Neural crest cell (in vitro differentiated cells): Measurements from ENCODE around the gene SLC17A7. TPM values are rescaled to one million over a fixed set of nuclear protein-coding genes. Genes with fewer than 3 reads are reported as not detected.
"Not testable (repeated sequence)": the region's sequence is repeated elsewhere in the genome, so short reads cannot be mapped to it uniquely, and the experiment has no call there.

ENCODE experiments used
- DNase-seq: peaks from one replicate; pipeline ENCODE4 v3.0.0; 2021; ENCODE audit warnings: low read depth, mixed read lengths, low spot score
- H3K27ac Mint-ChIP-seq: one replicate; pipeline ENCODE4 v1.8.0; 2021; ENCODE audit warnings: mild to moderate bottlenecking, mixed read lengths; ENCODE audit not compliant: unreplicated experiment
- H3K27me3 Mint-ChIP-seq: 2 replicates; pipeline ENCODE4 v1.8.0; 2021; ENCODE audit warnings: low read depth, mild to moderate bottlenecking, mixed read lengths
- H3K36me3 Mint-ChIP-seq: 2 replicates; pipeline ENCODE4 v1.8.0; 2021; ENCODE audit warnings: low read depth, mild to moderate bottlenecking, mixed read lengths
- H3K4me1 Mint-ChIP-seq: 2 replicates; pipeline ENCODE4 v1.8.0; 2021; ENCODE audit warnings: mixed read lengths
- H3K4me3 Mint-ChIP-seq: one replicate; pipeline ENCODE4 v1.8.0; 2021; ENCODE audit warnings: mild to moderate bottlenecking, mixed read lengths
- H3K9me3 Mint-ChIP-seq: 2 replicates; pipeline ENCODE4 v1.8.0; 2021; ENCODE audit warnings: mixed read lengths
- total RNA-seq: library from RNA; stranded (reverse); gene quantifications from 2 replicates; pipeline ENCODE4 v1.2.1, GENCODE V29; 2021
- TF ChIP-seq, protein P1 (sequence below): fragments of 200-600 bp; sonication (generic); conservative IDR thresholded peaks from 2 replicates; pipeline ENCODE4 v1.5.0; 2021; ENCODE audit warnings: antibody characterized with exemption, mild to moderate bottlenecking

SLC17A7 gene
- total RNA-seq, 1 donor from 2014 or later = 0.23 TPM

DNA sequence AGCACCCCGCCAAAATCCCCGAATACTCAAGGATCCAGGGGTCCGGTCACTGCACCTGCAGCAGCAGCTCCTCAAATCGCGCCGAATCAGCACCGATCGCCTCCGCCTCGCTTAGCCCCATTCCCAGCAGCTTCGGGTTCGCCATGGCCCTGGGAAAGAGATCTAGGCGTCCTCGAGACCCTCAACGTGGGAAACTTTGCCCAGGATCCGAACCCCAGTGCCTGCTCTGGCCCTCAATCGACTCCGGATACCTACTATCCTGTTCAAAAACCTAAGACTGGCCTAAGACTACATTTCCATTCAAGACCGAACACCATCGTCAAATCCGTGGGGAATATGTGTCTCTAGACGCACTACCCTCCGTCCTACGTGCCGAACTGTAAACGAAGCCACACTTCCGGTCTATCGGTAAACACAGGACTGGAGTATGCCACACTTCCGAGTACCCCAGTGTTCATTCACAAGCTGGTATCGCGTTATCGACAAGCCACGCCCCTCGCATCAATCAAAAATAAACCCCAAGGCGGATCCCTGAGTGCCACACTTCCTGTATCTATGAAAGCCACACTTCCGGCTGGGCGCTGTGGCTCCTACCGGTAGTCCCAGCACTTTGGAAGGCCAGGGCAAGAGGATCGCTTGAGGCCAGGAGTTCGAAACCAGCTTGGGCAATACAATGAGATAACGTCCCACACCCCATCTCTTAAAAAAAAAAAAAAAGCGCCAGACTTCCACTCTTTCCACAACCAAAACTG lies 10.3 kb upstream of the SLC17A7 start, which contains the start of gene PIH1D1:
Gene PIH1D1 (minus strand): TSS at position 385 of the 752 bp plus-strand sequence. CDS start 240 bp downstream, at position 145.
- H3K36me3 Mint-ChIP-seq = peaks cover 6% of the 10 kb centered on the region
- H3K4me3 Mint-ChIP-seq = peak within 1 kb of the TSS; percentile 93
- H3K9me3 Mint-ChIP-seq = no peaks in the 10 kb centered on the region
- TF ChIP-seq, protein P1, sequence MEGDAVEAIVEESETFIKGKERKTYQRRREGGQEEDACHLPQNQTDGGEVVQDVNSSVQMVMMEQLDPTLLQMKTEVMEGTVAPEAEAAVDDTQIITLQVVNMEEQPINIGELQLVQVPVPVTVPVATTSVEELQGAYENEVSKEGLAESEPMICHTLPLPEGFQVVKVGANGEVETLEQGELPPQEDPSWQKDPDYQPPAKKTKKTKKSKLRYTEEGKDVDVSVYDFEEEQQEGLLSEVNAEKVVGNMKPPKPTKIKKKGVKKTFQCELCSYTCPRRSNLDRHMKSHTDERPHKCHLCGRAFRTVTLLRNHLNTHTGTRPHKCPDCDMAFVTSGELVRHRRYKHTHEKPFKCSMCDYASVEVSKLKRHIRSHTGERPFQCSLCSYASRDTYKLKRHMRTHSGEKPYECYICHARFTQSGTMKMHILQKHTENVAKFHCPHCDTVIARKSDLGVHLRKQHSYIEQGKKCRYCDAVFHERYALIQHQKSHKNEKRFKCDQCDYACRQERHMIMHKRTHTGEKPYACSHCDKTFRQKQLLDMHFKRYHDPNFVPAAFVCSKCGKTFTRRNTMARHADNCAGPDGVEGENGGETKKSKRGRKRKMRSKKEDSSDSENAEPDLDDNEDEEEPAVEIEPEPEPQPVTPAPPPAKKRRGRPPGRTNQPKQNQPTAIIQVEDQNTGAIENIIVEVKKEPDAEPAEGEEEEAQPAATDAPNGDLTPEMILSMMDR = peak; percentile 42
- peaks cover 32% of the 10 kb centered on the region for H3K4me1 Mint-ChIP-seq
- peak; percentile 90 for DNase-seq
- H3K27me3 Mint-ChIP-seq = peaks cover 5% of the 10 kb centered on the region
- peak within 1 kb of the TSS; percentile 97 for H3K27ac Mint-ChIP-seq

DNA sequence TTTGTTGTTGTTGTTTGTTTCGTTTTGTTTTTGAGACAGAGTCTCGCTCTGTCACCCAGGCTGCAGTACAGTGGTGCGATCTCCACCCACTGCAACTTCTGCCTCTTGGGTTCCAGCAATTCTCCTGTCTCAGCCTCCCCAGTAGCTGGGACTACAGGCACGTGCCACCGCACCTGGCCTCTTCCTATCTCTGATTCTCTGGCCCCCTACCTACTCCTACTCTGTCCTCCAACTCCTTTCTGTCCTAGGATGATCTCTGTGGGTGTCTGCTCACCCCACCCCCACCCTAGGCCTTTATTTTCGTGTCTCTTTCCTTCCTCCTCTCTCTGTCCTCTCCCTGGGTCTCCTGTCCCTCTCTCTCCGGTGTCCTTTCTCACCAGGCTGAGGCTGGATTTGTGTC lies 9.1 kb upstream of the SLC17A7 start:
- no peak for DNase-seq
- peaks cover 5% of the 10 kb centered on the region for H3K27me3 Mint-ChIP-seq
- TF ChIP-seq, protein P1 = no peak
- peaks cover 27% of the 10 kb centered on the region for H3K4me1 Mint-ChIP-seq
- H3K36me3 Mint-ChIP-seq = peaks cover 3% of the 10 kb centered on the region
- no peaks in the 10 kb centered on the region for H3K9me3 Mint-ChIP-seq
- H3K27ac Mint-ChIP-seq = peak overlapping the region; percentile 90
- H3K4me3 Mint-ChIP-seq = peak overlapping the region; percentile 93

DNA sequence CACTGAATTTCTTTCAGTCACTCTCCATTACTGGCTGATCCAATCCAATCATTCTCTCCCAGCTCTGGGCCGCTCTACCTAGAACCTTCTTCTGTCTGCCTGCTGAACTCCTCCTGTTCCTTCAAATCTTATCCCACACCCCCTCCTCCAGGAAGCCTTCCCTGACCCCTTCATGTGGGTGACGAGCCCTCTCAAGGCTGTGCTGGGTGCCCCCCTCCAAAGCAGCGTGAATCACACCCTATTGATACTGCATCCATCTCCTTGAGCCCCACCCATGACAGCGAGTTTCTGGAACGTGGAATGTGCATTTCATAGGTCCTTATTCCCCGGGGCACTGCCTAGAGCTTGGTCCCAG lies 7.1 kb upstream of the SLC17A7 start:
- H3K36me3 Mint-ChIP-seq = peaks cover 3% of the 10 kb centered on the region
- peaks cover 20% of the 10 kb centered on the region for H3K4me1 Mint-ChIP-seq
- TF ChIP-seq, protein P1 = no peak
- H3K9me3 Mint-ChIP-seq = no peaks in the 10 kb centered on the region
- H3K4me3 Mint-ChIP-seq = peak overlapping the region; percentile 61
- DNase-seq = no peak
- no peak overlapping the region for H3K27ac Mint-ChIP-seq
- peaks cover 13% of the 10 kb centered on the region for H3K27me3 Mint-ChIP-seq

DNA sequence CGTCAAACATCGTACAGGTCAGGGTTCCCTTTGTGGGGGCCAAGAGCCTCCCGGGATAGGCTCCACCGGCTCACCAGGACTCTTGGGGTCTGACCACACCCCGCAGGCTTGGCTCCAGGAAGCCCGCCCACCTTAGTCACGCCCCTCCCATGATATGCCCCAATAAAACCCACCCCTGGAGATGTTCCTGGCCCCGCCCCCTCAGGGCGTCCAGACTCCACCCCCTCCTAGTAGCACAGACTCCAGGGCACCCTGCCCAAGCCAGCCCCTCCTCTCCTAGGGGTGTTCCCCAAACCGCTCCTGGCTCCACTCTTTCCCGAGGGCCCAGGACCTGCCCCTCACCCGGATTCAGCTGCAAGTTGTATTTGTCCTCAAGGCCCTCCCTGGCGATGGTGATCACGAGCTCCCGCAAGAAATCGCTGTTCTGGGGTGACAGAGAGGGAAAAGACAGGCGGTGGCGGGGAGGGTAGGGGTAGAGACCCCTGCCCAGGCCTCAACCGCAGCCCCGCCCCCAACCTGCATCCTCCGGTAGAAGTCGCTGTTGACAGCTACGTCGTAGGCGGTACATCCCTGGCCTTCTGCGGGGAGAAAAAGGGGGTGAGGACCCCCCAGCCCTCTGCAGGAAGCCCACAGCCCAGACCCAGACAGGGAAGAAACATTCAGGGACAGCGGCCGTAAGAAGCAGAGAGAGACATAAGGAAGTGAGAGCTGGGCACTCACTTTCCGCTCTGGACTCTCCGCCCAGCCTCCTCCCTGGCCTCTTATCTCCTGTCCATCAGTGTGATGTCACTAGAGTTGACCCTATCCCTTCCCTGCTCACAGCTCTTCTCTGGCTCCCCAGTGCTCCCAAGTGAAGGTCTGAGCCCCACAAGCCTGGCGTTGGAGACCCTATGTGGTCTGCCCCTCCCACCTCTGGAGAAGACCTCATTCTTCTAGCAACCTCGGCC lies 6.4 kb upstream of the SLC17A7 start:
- H3K27ac Mint-ChIP-seq = no peak overlapping the region
- DNase-seq = no peak
- TF ChIP-seq, protein P1 = no peak
- peaks cover 16% of the 10 kb centered on the region for H3K4me1 Mint-ChIP-seq
- H3K4me3 Mint-ChIP-seq = peak overlapping the region; percentile 61
- H3K36me3 Mint-ChIP-seq = peaks cover 3% of the 10 kb centered on the region
- H3K9me3 Mint-ChIP-seq = no peaks in the 10 kb centered on the region
- H3K27me3 Mint-ChIP-seq = peaks cover 19% of the 10 kb centered on the region

DNA sequence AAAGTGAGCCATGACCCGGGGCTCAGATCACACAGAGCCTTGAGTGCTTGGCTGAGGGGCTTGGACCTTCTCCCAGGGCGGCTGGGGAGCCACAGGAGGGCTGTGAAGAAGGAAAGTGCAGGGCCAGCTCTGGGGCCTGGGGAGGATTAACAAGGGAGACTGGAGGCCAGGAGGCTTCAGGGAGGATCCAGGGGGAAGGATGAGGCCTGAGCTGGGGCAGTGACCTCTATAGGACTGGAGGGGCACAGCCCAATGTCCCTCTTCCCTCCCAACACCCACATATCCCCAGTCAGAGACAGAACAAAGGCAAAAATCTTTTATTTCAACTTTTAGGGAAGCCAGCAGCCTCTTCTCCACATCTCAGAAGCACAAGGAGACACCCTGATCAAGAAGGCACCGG lies 4.7 kb upstream of the SLC17A7 start:
- Mint-ChIP-seq H3K36me3 (no peaks in the 10 kb centered on the region), H3K4me3 (peak overlapping the region; percentile 69), H3K27me3 (peaks cover 31% of the 10 kb centered on the region), H3K9me3 (no peaks in the 10 kb centered on the region), H3K4me1 (peaks cover 20% of the 10 kb centered on the region), H3K27ac (no peak overlapping the region)
- TF ChIP-seq, protein P1 = no peak
- no peak for DNase-seq

DNA sequence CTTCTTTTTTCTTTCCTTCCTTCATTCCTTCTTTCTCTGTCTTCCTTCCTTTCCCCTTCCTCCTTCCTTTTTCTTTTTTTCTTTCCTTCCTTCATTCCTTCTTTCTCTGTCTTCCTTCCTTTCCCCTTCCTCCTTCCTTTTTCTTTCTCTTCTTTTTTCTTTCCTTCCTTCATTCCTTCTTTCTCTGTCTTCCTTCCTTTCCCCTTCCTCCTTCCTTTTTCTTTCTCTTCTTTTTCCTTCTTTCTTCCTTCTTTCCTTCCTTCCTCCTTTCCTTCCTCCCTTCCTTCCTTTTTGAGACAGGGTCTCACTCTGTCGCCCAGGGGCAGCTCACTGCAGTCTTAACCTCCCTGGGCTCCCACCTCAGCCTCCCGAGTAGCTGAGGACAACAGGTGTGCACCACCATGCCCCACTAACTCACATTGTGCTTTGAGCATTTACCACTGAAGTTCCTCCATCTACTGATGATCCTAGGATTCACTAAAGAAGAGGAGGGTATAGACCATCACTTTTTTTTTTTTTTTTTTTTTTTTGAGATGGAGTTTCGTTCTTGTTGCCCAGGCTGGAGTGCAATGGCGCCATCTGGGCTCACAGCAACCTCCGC lies 2.9 kb upstream of the SLC17A7 start:
- Mint-ChIP-seq H3K4me1 (peaks cover 19% of the 10 kb centered on the region), H3K4me3 (peak overlapping the region; percentile 86), H3K27me3 (peaks cover 49% of the 10 kb centered on the region)
- H3K9me3 Mint-ChIP-seq, DNase-seq, H3K27ac Mint-ChIP-seq, H3K36me3 Mint-ChIP-seq: not testable (repeated sequence)
